Transverse colon (tissue), 4 donors: ENCODE data around the gene VPS11. TPM values are rescaled to one million over a fixed set of nuclear protein-coding genes. Genes with fewer than 3 reads are reported as not detected.

ENCODE experiments used
- DNase-seq: peaks from one replicate; pipeline ENCODE4 v3.0.0-alpha.2; 2019
- H3K27ac ChIP-seq, 4 donors: fragments of 200-600 bp; sonication (generic); 2 replicates each; pipeline ENCODE4 v1.5.1; 2016 to 2018; ENCODE audit warnings: inconsistent platforms in 4 of 4
- H3K27me3 ChIP-seq: fragments of 200-600 bp; sonication (generic); 2 replicates; pipeline ENCODE4 v1.5.1; 2017; ENCODE audit warnings: inconsistent platforms
- H3K36me3 ChIP-seq, 4 donors: fragments of 200-600 bp; sonication (generic); 2 replicates each; pipeline ENCODE4 v1.5.1; 2017 to 2019; ENCODE audit warnings: inconsistent platforms in 4 of 4
- H3K4me1 ChIP-seq, 4 donors: fragments of 200-600 bp; sonication (generic); 2 replicates each; pipeline ENCODE4 v1.5.1; 2017 to 2020; ENCODE audit warnings: inconsistent platforms in 4 of 4
- H3K4me3 ChIP-seq, 4 donors: fragments of 200-600 bp; sonication (generic); 1 replicate in 1 of 4; 2 replicates in 3 of 4; pipeline versions ENCODE4 v1.5.1 to v1.6.1; 2017 to 2019; ENCODE audit warnings: inconsistent platforms in 4 of 4
- H3K9me3 ChIP-seq, 2 donors: fragments of 200-600 bp; sonication (generic); 2 replicates each; pipeline ENCODE4 v1.5.1; 2017 to 2019; ENCODE audit warnings: inconsistent platforms in 2 of 2
- CTCF ChIP-seq, 5 experiments: fragments of 200-600 bp in 3 of 5; fragments of 450-650 bp in 2 of 5; sonication (generic) in 3 of 5; IDR thresholded peaks; 1 replicate in 2 of 5; 2 replicates in 3 of 5; pipeline ENCODE4 v1.5.1; 2016 to 2017; ENCODE audit warnings: antibody characterized with exemption in 5 of 5, inconsistent platforms in 3 of 5, mild to moderate bottlenecking in 2 of 5, moderate library complexity in 1 of 5
- EP300 ChIP-seq: sonication (generic); formaldehyde crosslinking; IDR thresholded peaks from one replicate; pipeline ENCODE4 v1.6.1; 2017; ENCODE audit warnings: antibody characterized with exemption, low read depth
- POLR2A ChIP-seq: fragments of 450-650 bp; IDR thresholded peaks from one replicate; pipeline ENCODE4 v1.6.1; 2016; ENCODE audit warnings: antibody characterized with exemption, mild to moderate bottlenecking, moderate library complexity
- POLR2AphosphoS5 ChIP-seq, 3 donors: sonication (generic); formaldehyde crosslinking; IDR thresholded peaks; one replicate each; pipeline ENCODE4 v1.6.1; 2016; ENCODE audit warnings: antibody characterized with exemption in 3 of 3
- WGBS, 2 donors: methylation state at CpG; one replicate each; pipeline ENCODE4 v1.1.5; 2018; ENCODE audit warnings: low coverage in 1 of 2; 5-methylcytosine and 5-hydroxymethylcytosine counted together
- in situ Hi-C, 4 donors: fragments of 200-750 bp; cut with MboI; loops; one replicate each; pipeline versions ENCODE4 v1.15.0 to v1.15.1; 2017; ENCODE audit warnings: low sequenced_read_pairs in 3 of 4, low pct_ligation_motif_present in 1 of 4, low pct_unique_long_range_greater_than_20kb in 1 of 4
- intact Hi-C: fragments of 100-400 bp; cut with DNase I; formaldehyde crosslinking; loops from one replicate; pipeline ENCODE4 v1.15.1; 2023; ENCODE audit warnings: low total_unique reads
- total RNA-seq, 4 donors: library from RNA; depleted of rRNA; stranded (reverse); fragments of >200 nt; gene quantifications; one replicate each; pipeline ENCODE4 v1.1.0, GENCODE V29; 2016

Gene VPS11
- total RNA-seq, 4 donors from 2014 or later, result 19.8 to 122 (median 31.2) TPM

GRCh38 chr11:119125821-119126220 lies 58.2 kb downstream of the VPS11 start:
- peak; percentile 64 for DNase-seq
- intact Hi-C loops (no loop called here), in situ Hi-C loops (no loop called here)
- H3K4me1 ChIP-seq, result peaks cover 15 to 46% (median 26%) of the 10 kb centered on the region in 4 donors
- H3K27me3 ChIP-seq, result no peaks in the 10 kb centered on the region
- H3K36me3 ChIP-seq, result peaks cover 0 to 27% (median 12%) of the 10 kb centered on the region in 4 donors
- 73 to 76% methylated on average over 2 to 6 of the region's 6 CpGs for WGBS, 2 donors
- H3K4me3 ChIP-seq, result peak overlapping the region in 1 of 4 donors; percentile 3
- no peaks in the 10 kb centered on the region for H3K9me3 ChIP-seq
- TF ChIP-seq POLR2A (peak; percentile 17), CTCF (IDR thresholded peaks at IDR 0.05) (no peak), POLR2AphosphoS5 (IDR thresholded peaks at IDR 0.05) (peak in 1 of 3 donors; percentile 13), EP300 (no peak)
- H3K27ac ChIP-seq, result peak overlapping the region in 3 of 4 donors; percentile 47 to 59 (median 55)

- in situ Hi-C loops (no loop called here), intact Hi-C loops (no loop called here)
- DNase-seq, result no peak
- WGBS, 2 donors, result 43 to 58% methylated on average over 1 to 5 of the region's 5 CpGs
- H3K27me3 ChIP-seq, result no peaks in the 10 kb centered on the region
- TF ChIP-seq POLR2AphosphoS5 (IDR thresholded peaks at IDR 0.05) (no peak), POLR2A (no peak), CTCF (IDR thresholded peaks at IDR 0.05) (no peak), EP300 (no peak)
- H3K36me3 ChIP-seq, result peaks cover 0 to 36% (median 17%) of the 10 kb centered on the region in 4 donors
- no peak overlapping the region for H3K4me3 ChIP-seq
- H3K9me3 ChIP-seq, result no peaks in the 10 kb centered on the region
- peak overlapping the region; percentile 16 to 55 (median 44) for H3K27ac ChIP-seq
- peaks cover 15 to 46% (median 25%) of the 10 kb centered on the region in 4 donors for H3K4me1 ChIP-seq
These were observed 59.2 kb downstream of the VPS11 start for GRCh38 chr11:119126675-119127268.

- Histone ChIP-seq H3K4me1 (peaks cover 8 to 15% (median 11%) of the 10 kb centered on the region in 4 donors), H3K27me3 (no peaks in the 10 kb centered on the region), H3K36me3 (peaks cover 0 to 54% (median 27%) of the 10 kb centered on the region in 4 donors), H3K27ac (no peak overlapping the region), H3K9me3 (no peaks in the 10 kb centered on the region), H3K4me3 (no peak overlapping the region)
- TF ChIP-seq POLR2AphosphoS5 (IDR thresholded peaks at IDR 0.05) (no peak), POLR2A (no peak), EP300 (no peak), CTCF (IDR thresholded peaks at IDR 0.05) (no peak)
- DNase-seq, result no peak
- in situ Hi-C loops, result no loop called here
- intact Hi-C loops, result no loop called here
- WGBS, 2 donors, result 76 to 83% methylated on average over 1 to 3 of the region's 3 CpGs
These were observed 63.0 kb downstream of the VPS11 start for GRCh38 chr11:119130662-119131061.

Other genes with a start within 250 kb of the VPS11 start
- gene CXCR5, start 183.9 kb upstream of the VPS11 start, total RNA-seq, result 1 to 10 TPM in 2 of 4 donors, not detected in 2; 2.5 to 4.1 TPM
- gene BCL9L, start 141.9 kb upstream of the VPS11 start, total RNA-seq, result 10 to 100 TPM; 15.9 to 23.9 (median 18.5) TPM
- gene UPK2, start 111.5 kb upstream of the VPS11 start, total RNA-seq, result not detected
- not detected for gene FOXR1, start 96.1 kb upstream of the VPS11 start, total RNA-seq
- gene CENATAC, start 69.7 kb upstream of the VPS11 start, total RNA-seq, result 10 to 100 TPM; 46.1 to 94.3 (median 82.2) TPM
- 1,000 to 10,000 TPM in 1 of 4 donors, 100 to 1,000 TPM in 3; 220 to 1,105 (median 540) TPM for gene RPS25, start 49.5 kb upstream of the VPS11 start, total RNA-seq
- 100 to 1,000 TPM in 1 of 4 donors, 10 to 100 TPM in 3; 37.4 to 105 (median 74.8) TPM for gene TRAPPC4, start 49.1 kb upstream of the VPS11 start, total RNA-seq
- gene SLC37A4, start 36.9 kb upstream of the VPS11 start, total RNA-seq, result 10 to 100 TPM; 34.0 to 88.3 (median 81.2) TPM
- 100 to 1,000 TPM in 1 of 4 donors, 10 to 100 TPM in 3; 46.4 to 131 (median 61.0) TPM for gene HYOU1, start 10.6 kb upstream of the VPS11 start, total RNA-seq
- 100 to 1,000 TPM in 1 of 4 donors, 10 to 100 TPM in 2, not detected in 1; 10.8 to 353 (median 21.3) TPM for gene HMBS, start 17.1 kb downstream of the VPS11 start, total RNA-seq
- 10 to 100 TPM in 3 of 4 donors, 1 to 10 TPM in 1; 4.5 to 63.9 (median 26.3) TPM for gene DPAGT1, start 34.0 kb downstream of the VPS11 start, total RNA-seq
- gene C2CD2L, start 39.5 kb downstream of the VPS11 start, total RNA-seq, result 10 to 100 TPM; 11.5 to 56.9 (median 32.7) TPM
- 10 to 100 TPM; 20.7 to 63.6 (median 48.2) TPM for gene HINFP, start 53.8 kb downstream of the VPS11 start, total RNA-seq
- gene ABCG4, start 81.2 kb downstream of the VPS11 start, total RNA-seq, result under 1 TPM in 1 of 4 donors, not detected in 3; 0.14 TPM
- gene NLRX1, start 100.9 kb downstream of the VPS11 start, total RNA-seq, result 10 to 100 TPM; 16.4 to 30.1 (median 18.2) TPM
- 100 to 1,000 TPM in 2 of 4 donors, 10 to 100 TPM in 2; 75.2 to 248 (median 111) TPM for gene NHERF4, start 117.7 kb downstream of the VPS11 start, total RNA-seq
- gene CBL, start 138.5 kb downstream of the VPS11 start, total RNA-seq, result 10 to 100 TPM in 3 of 4 donors, 1 to 10 TPM in 1; 6.8 to 18.7 (median 12.4) TPM
- gene MCAM, start 249.3 kb downstream of the VPS11 start, total RNA-seq, result 100 to 1,000 TPM in 3 of 4 donors, 10 to 100 TPM in 1; 87.4 to 466 (median 150) TPM